C1 segment of cervical spinal cord (tissue), 14 donors: Measurements from ENCODE around the gene BUB3.
A peak's percentile ranks its signal among the peaks of the same experiment; 100 is the strongest.

Experiments used
- DNase-seq, 14 donors: peaks; one replicate each; lab custom pipeline; 2025; lab: John Stamatoyannopoulos, UW

BUB3 gene

GRCh38 chr10:123154092-123154710 lies at the start of gene BUB3:
BUB3 (plus strand) TSS chr10:123154402; CDS start chr10:123154918, 516 bp downstream.
- peak; percentile 84 to 99 (median 98) for DNase-seq

GRCh38 chr10:123109466-123109865 lies 44.7 kb upstream of the BUB3 start:
- no peak for DNase-seq

GRCh38 chr10:123117644-123118417 lies 36.4 kb upstream of the BUB3 start:
- peak in 1 of 14 donors; percentile 29 for DNase-seq

- DNase-seq, result no peak
Observed at GRCh38 chr10:123119081-123119480, 35.1 kb upstream of the BUB3 start.

DNA sequence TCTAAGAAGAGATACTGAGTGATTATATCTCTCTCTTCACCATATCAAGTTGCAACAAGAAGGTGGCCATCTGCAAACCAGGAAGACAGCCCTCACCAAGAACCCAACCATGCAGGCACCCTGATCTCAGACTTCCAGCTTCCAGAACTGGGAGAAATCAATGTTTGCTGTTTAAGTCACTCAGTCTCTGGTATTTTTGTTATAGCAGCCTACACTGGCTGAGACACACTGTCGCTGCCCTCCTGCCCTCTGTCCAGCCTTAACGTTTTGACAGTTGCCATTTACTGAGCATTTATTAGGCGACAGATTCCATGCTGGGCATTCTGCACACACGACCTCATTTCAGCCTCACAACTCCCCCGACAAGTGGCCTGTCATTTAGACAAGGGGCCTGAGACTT lies 28.0 kb upstream of the BUB3 start:
- no peak for DNase-seq

DNA sequence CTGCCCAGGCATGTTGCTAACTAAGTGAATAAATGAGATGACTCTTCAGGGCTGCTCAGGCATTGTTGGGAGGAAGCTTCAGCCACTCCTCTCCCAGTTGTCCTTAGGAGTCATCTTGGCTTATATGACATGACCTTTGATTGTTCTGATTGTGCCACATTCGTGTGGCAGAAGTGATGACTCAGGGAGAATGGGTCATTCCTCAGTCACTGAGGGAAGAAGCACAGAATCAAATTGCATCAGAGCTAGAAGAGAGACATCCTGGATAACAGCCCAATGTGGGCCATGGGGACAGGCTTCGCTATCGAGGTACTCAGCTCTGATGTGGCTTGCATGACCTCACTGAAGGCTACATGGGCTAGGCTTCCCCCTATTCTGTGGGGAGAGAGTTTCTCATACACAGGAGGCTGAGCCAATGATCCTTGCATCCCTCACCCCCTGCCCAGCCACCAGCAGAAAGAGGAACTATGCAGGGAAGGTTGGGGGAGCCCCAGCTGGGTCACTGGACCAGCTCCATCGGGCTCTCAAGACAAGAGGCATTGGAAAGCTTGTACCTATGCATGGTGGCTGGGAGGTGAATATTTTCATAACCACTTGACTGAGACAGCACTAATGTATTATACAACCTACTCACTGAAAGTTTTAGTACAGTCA lies 24.5 kb upstream of the BUB3 start:
- DNase-seq, result no peak

DNA sequence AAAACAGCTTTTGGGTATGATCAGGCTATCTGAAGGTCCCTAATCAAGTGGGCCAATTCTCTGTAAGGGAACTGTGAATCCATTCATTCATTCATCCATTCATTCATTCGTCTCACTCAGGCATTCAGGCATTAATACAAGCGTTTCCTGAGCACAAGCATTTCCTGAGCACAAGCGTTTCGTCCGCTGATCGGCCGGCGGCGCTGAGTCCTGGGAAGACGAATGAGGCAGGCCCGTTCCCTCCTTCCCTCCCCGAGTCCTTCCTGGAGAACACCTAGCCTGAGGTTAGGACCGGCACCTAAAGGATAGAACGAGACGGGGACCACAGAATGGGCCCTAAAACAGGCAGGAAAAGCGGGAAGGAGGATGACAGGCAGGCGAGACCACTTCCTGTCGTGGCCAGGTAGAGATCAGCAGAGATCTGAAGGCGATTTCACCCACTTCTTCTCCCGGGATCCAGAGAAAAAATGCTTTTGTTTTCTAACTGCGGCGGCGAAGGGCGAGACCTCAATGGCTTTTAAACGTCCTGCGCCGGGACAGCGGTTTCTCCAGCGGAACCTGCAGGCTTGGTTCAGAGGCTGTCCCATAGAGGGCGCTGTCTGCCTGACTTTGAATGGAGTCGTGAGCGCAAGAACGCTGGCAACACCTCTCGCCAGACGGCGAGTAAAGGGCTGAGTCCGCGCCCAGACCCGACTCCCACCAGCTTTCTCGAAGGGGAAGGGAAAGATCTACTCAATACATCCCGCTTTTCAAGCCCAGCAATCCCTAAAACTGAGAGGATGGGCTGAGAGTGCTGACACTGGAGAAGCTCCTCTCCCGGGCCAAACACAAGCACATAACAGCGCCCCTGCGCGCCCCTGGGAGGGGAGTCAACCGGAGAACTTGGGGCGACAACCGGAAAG lies 21.4 kb upstream of the BUB3 start:
- DNase-seq, result peak in 12 of 14 donors; percentile 8 to 72 (median 51)

- DNase-seq, result no peak
Observed at GRCh38 chr10:123133541-123134342, 20.5 kb upstream of the BUB3 start.

DNA sequence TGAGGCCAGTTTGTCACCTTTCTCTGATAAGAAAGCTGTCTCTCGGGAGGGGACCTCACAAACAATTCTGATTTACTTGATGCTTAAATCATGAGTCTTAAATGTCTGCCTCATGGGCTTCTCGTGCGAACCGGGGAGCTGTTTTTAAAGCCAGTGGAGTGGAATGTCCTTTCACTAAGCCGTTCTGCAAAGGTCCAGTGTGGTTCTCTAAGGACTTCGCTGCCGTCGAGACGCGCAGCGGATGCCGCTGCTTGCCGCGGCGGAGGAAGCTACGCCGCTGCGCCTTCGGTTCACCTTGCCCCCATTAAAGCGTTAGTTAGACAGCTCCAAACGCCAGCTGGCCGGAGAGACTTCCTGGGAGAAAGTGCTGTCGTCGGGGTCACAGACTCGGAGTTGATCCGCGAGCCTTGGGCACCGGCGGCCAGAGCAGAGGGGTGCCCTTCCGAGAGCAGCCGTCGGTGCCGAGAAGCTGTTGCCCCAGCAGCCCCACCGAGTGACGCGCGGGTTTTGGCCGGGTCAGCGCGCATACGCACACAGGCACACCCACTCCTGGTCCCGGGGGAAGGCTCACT lies 19.8 kb upstream of the BUB3 start:
- DNase-seq, result no peak

GRCh38 chr10:123134915-123135414 lies 19.2 kb upstream of the BUB3 start:
- DNase-seq, result no peak

DNA sequence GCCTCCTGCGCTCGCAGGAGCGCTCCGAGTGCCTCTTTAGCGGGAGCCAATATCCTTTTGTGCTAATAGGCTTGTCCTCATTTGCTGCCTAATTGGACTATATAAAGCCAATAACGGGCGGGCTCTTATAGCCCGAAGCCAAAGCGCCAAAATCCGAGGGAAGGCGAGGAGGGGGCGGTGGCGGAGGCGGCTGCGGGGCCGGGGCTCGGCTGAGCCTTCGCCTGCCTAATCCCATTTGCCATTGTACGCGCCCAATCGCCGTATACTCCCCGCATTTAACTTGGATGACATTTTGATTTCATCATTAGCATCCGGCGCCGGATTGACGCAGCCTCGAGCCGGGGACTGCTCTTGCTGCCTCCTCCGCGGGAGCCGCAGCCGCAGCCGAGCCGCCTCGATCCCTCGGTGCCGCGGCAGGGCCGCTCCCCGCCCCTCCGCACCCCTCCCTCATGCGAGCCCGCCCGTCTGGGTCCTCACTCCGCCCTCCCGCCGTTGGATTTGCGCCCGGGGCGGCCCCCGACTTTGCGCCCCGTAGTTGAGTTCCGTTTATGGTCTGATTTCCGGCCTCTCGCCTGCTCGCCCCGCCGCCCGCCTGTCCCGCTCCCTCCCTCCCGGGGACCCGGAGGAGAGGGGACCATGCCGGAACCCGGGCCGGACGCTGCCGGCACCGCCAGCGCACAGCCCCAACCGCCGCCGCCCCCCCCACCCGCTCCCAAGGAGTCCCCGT lies 18.6 kb upstream of the BUB3 start, which contains the start of gene HMX3:
Gene HMX3, plus strand, starts transcription at position 556 of the 727 bp plus-strand sequence. Its CDS starts 81 bp downstream, at position 637.
- no peak for DNase-seq

DNA sequence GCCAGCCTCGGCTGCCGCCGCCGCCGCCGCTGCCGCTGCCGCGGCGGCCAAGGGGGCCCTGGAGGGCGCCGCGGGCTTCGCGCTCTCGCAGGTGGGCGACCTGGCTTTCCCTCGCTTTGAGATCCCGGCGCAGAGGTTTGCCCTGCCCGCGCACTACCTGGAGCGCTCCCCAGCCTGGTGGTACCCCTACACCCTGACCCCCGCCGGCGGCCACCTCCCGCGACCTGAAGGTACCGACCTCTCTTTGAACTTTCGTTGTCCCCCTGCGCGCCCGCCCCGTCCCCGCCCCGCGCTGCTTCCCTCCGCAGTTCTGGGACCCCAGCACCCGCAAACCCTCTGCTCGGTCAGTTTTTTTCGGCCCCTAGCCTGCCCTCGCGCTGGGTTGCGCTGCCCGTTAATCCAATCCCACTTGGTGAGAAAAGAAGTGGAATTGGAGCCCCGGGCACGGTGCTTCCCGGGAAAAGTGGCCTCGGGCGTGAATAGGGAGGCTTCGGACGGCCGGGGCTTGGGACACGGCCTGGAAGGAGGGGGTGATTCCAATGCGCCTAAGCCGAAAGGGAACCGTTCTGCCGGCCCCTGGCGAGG lies 17.9 kb upstream of the BUB3 start:
- DNase-seq, result no peak

- DNase-seq, result no peak
Observed at GRCh38 chr10:123136806-123137642, 17.2 kb upstream of the BUB3 start.

- no peak for DNase-seq
Observed at GRCh38 chr10:123139165-123139520, 15.1 kb upstream of the BUB3 start.

- no peak for DNase-seq
Observed at GRCh38 chr10:123139521-123140163, 14.6 kb upstream of the BUB3 start.

DNA sequence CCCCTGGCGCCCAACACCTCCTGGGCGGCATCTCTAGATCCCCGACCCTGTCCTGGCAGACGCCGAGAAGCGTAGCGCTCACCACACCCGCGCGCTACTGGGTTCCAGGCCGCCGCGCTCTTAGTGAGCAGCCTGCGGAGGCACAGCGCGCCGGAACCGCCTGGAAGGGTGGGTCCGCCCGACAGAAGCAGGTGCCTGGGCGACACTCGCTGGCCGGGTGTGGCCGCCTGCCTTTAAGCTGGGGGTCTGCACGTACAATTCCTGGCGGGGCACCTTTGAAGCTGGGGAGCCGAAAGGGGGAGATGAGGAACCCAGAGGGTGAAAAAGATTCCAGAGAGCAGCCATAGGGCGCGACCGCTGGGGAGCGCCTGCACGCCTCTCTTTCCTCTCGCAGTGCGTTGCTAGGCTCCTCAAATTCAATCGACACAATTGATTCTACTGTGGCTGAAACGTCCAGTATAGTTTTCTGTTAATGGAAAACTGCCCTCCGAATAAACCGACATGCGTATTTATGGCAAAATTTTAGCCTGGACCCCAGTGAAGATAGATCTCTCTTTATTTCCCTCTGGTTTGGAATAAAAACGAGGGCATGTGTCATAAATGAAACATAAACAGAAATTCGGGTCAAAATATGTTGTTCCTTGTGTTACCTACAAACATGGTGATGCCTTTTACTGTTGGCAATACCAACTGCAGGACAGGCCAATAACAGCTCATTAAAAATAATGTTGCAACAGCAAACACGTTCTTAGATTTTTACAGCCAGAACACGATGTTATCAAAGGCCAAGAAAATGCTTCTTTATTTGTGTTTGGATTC lies 13.8 kb upstream of the BUB3 start:
- DNase-seq, result no peak

- no peak for DNase-seq
Observed at GRCh38 chr10:123140983-123141390, 13.2 kb upstream of the BUB3 start.
